ENCODE measurements around the gene NUSAP1.

DNA sequence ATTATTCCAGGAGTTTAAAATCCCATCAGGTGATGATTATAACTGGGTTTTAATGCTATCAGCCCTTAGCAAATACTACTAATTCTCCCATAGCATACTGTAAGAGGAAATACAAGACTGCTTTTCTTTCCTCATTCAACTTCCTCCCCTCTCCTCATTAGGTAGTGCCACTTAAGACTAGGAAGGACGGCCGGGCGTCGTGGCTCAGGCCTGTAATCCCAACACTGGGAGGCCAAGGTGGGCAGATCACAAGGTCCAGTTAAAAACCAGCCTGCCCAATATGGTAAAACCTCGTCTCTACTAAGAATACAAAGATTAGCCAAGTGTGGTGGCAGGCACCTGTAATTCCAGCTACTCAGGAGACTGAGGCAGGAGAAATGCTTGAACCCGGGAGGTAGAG lies 55.0 kb downstream of the NUSAP1 start:
- no peak for TF ChIP-seq GATA2 (IDR thresholded peaks at IDR 0.05; ENCODE audit: low read depth, low read length)
- no peak for TF ChIP-seq GATA3 (IDR thresholded peaks at IDR 0.05; ENCODE audit: low read depth, low read length)

All from SH-SY5Y (cell line).